GM15510 (cell line): ENCODE measurements around the gene CFAP97D1.

Experiments used
- POLR2A ChIP-seq: IDR thresholded peaks from 3 replicates; pipeline ENCODE4 v1.6.1; 2011; ENCODE audit warnings: borderline replicate concordance; ENCODE audit not compliant: insufficient read length; ENCODE audit errors: extremely low read depth

The CFAP97D1 gene

DNA sequence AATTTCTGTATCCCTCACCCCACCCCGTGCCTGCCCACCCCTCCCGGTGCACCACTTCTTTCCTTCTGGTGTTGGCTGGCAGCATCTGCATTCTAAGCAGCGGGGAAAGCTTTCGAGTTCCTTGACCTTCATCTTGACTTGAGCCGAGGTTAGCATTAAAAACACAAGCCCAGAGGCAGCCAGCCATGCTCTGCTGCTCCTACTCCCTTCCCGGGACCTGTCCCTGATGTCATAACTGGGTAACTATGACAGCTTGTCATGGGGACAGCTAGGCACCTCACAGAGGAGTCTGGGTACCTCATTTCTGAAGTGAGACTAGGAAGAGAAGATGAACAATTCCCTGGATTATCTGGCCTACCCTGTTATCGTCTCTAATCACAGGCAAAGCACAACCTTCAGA lies at the start of gene CFAP97D1:
Gene CFAP97D1 (plus strand): TSS at position 301 of the 400 bp plus-strand sequence. CDS start 28 bp downstream, at position 329.
- no peak for TF ChIP-seq POLR2A

DNA sequence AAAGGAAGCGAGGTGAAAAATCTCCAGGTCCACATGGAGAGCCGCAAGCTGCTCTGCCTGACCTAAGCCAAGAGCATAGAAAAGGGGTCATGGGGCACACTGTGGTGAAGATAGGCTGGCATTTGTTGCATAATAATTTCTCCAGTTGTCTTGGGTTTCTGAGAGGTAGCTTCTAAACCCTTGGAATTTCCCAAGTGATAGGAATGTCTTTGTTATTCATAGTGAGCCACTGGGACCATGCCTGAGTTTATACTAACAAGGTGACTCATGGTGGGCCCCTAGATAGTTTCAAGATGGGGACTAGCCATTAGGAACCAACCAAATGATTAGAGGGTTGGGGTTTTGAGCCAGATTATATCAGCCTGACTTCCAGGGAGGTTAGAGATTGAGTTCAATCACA lies 47.3 kb upstream of the CFAP97D1 start:
- no peak for TF ChIP-seq POLR2A

DNA sequence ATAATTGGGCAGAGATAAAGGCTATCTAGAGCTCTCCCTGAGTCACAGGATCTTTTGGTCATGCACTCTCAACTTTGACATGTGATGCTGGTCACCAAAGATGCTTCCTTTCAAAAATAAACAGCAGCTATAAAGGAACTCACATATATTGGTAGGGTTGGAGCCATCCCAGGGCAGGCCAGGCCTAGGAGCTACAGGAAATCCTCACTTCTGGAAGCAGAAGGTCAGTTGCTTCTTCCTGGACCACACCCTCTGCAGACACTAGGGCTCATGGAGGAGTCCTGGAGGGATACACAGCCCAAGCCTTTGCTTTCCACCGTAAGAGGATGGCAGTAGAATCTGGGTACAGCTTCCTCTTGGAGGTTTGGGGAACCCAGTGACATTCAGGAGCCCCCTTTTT lies 46.3 kb upstream of the CFAP97D1 start:
- TF ChIP-seq POLR2A = no peak

DNA sequence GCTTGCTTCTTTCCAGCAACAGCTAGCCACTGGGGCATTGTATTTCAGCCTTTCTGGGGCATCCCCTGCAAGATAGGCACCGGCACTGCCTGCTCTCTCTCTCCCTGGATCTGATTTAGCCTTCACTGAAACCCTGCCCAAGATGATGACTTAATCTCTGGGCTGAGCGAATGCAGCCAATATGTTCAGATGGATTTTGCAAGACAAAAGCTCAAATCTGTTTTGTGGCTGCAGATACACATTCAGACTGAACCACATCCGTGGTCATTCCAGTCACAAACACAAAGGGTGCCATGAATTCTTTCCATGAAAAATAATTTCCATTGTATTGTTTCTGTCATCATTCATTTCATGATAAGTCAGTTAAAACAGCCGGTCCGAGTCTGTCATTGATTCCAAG lies 45.9 kb upstream of the CFAP97D1 start:
- TF ChIP-seq POLR2A = no peak

DNA sequence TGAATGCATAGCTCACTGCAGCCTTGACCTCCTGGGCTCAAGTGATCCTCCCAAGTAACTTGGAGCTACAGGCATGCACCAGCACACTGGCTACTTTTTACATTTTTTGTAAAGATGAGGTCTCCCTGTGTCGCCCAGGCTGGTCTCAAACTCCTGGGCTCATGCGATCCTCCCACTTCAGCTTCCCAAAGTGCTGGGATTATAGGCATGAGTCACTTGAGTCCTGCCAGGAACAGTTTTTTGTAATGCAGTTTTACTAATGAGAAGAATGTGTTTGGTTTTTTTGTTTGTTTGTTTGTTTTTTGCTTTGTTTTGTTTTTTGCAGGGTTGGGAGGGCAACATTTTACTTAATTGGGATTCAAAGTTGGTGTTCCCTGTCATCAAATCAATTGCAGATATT lies 43.8 kb upstream of the CFAP97D1 start:
- no peak for TF ChIP-seq POLR2A

DNA sequence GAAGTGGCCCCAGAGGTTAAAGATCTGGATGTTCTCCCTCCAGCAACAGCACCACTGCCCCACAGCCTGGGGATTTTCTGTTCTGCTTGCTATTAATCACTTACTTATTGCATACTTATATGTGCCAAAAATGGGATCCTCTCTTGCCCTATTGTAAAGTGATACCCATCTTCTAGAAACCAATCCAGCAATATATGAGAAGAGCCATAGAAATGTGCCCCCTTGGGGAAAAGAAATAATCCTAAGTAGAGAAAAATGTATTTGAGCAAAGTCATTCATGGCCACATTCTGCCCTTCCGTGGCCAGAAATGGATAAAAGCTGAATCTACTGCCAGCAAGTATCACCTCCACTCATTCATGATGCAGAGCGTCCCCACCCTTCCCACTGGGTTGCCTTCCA lies 42.5 kb upstream of the CFAP97D1 start:
- no peak for TF ChIP-seq POLR2A

DNA sequence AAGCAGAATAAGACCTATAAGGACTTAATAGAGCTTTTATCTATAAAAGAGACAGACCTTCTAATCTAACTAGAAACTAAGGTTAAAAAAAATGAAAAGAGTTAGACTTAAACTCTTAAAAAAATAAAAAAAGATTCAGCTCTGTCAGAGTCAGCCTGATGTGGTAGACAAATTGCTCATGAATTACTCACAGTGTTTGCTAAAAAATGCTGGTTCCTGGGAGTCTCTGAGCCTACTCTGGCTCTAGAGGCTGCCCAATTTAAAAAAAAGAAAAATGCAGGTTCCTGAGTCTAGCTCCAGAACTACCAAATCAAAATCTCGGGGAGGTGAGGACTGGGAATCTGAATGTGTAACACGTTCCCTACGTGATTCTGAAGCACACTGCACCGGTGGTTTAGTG lies 39.7 kb upstream of the CFAP97D1 start:
- no peak for TF ChIP-seq POLR2A

DNA sequence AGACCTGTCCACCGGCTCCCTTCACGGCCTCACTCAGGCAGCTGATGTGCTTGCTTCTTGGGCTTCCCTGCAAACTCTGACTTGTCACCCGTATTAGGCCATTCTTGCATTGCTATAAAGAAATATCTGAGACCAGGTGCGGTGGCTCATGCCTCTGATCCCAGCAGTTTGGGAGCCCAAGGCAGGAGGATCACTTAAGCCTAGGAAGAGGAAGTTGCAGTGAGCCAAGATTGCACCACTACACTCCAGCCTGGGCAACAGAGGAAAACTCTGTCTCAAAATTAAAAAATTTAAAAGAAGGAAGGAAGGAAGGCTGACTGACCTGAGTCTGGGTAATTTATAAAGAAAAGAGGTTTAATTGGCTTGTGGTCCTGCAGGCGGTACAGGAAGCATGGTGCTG lies 38.6 kb upstream of the CFAP97D1 start:
- no peak for TF ChIP-seq POLR2A

DNA sequence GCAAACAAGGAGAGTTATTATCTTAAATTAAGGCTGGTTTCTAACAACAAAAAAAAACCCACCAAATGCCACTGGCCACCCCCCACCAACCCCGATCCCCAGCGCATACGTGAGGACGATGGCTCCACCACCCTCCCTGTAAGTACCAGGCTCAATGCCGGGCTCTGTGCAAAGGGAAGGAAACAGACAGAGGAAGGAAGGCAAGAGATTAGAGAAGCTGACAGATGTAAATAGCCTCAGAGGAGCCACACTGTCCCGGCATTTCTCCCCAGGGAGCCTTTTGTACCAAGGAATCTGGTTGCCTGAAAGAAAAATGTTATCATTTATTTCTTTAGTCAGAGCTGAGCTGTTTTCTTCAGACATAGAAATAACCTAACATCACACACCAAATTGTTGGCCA lies 34.7 kb upstream of the CFAP97D1 start:
- TF ChIP-seq POLR2A = no peak

DNA sequence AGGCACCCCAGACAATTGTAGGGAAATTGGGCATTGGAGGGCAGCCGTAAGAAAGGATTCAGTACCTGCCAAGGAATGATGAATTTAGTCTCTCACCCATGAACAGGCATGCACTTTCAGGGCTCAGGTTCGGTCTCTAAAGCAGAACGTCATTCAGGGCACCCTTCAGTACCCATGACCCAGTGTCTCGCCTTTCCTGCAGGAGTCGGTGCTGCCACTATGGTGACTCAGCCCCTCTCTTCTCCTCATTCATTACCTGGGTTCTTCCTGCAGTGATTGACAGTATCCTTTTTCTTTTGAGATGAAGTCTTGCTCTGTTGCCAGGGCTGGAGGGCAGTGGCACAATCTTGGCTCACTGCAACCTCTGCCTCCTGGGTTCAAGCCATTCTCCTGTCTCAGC lies 30.1 kb upstream of the CFAP97D1 start:
- no peak for TF ChIP-seq POLR2A

DNA sequence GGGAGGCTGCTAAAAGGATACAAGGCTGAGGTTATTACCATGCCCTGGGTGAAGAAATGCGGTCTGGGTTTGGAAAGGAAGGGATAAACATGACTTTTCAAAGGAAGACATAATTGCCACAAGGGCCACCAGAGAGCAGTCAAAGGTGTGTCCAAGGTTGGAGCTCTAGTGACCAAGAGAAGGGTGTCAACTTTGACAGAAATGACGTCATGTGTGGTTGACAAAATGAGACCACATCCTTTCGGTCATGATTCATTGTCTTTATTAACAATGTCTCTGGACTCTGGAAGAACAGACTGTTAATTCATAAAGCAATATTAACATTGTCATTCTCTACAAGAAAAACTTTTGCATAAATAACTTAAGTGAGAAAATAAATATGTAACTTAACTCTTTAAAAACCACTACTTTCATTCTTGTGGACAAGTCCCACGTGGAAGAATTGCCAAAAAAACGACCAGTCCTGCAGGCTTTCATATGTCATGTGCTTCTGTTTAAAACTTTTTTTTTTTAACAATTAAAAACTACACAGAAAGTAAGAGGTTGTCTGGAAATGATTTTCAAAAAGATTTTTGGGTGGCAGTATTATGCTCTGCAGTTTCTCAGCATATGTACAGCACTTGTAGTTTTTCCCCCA lies 26.6 kb upstream of the CFAP97D1 start:
- TF ChIP-seq POLR2A = no peak

DNA sequence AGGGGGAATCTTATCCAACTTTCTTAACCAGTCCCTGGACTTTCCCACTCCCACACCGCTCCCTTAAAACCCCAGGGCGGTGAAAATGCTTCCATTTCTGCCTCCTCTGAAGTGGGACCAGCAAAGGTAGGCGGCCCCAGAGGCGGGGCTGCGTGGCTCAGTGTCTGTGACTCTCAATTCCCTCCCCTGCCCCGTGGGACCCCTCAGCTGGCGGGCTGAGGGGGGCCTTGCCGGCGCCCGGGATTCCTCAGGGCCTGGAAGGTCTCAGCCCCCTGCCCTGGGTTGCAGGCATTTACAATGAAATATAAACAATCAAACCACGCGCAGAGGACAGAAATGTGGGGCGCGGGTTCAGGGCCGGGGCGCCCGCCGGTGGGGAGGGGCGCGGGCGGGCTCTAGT lies 25.3 kb upstream of the CFAP97D1 start:
- no peak for TF ChIP-seq POLR2A

DNA sequence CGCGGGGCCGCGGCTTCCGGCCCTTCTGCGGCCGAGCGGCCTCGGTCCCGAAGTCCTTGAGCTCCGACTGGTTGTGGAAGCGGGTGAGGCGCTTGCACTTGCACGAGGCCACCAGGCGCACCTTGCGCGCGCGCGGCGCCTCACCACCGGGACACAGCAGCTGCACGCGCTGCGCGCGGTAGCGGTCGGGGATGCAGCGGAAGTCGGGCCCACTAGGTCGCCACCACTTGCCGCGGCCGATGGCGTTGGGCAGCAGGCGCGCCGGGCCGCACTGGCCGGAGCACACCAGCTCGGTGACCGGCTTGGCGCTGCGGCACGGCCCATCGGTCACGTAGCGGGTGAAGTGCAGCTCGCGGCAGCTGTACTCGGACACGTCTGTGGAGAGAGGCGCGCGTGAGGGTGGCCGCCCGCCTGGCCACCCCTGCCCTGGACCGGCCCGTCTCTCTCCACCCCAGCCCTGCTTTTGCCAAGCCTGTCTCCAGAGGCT lies 24.8 kb upstream of the CFAP97D1 start:
- TF ChIP-seq POLR2A = no peak

DNA sequence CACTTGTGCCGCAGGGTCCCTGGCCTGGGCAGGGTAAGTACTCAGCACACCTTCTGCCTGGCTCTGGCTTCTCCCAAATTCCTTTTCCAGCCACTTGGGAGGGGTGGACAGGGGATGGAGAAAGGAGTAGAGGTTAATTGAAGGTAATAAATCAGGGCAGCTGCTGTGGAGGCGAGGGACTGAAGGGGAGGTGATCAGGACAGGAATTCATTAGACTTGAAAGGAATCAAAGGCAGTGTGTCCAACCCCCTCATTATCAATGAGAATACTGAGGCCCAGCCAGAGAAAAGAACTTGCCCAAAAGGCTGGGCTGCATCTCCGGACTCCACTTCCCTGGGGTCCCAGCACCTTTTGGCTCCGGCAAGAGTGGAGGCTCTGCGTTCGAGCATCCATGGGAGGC lies 24.0 kb upstream of the CFAP97D1 start:
- no peak for TF ChIP-seq POLR2A

DNA sequence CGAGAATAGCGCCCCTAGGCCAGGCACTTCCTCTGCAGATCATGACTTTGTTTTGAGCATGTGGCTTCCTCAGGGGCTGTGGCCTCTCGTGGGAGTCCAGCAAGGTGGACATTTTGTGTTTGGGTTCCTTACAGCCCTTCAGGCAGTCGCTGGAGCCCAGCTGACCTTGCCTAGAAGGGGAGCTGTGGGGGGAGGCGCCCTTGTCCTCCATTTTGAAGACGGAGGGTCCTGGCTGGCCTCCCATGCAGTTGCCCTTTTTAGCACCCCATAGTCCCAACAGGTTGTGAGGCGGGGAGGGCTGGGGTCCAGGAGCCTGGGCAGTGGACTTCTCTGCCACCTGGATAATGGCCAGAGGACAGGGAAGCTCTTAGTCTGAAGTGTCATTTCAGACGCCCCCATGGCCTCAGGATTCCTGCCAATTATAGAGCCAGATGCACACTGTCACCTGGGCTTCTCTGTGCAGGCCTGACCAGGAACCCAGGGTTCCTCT lies 23.0 kb upstream of the CFAP97D1 start:
- no peak for TF ChIP-seq POLR2A

DNA sequence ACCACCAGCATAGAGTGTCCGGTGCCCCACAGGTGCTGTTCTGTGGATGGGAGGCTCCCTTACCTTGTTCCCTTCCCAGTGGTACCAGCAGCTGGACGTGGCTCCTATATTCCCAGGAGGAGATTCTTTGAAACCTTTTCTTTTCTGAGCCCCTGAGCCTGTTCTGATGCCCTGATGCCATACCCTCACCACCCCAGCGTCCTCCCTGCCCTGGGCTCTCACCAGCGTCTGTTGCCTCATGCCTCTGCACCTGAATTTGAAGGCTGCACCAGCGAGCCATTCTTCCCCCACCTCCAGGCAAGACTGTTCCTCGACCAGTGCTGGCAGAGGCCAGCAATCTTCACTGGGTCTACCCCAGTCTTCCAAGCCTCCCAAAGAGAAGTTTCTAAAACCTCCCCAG lies 22.1 kb upstream of the CFAP97D1 start:
- no peak for TF ChIP-seq POLR2A
